ENCODE measurements around the gene B3GNT5. TPM values are rescaled to one million over a fixed set of nuclear protein-coding genes. Genes with fewer than 3 reads are reported as not detected.

The B3GNT5 gene
- total and polyA plus RNA-seq, 2 donors (not counting 3 experiments of a cell fraction or from before 2014, with no cell fraction given): 4.1 to 25.6 TPM

DNA sequence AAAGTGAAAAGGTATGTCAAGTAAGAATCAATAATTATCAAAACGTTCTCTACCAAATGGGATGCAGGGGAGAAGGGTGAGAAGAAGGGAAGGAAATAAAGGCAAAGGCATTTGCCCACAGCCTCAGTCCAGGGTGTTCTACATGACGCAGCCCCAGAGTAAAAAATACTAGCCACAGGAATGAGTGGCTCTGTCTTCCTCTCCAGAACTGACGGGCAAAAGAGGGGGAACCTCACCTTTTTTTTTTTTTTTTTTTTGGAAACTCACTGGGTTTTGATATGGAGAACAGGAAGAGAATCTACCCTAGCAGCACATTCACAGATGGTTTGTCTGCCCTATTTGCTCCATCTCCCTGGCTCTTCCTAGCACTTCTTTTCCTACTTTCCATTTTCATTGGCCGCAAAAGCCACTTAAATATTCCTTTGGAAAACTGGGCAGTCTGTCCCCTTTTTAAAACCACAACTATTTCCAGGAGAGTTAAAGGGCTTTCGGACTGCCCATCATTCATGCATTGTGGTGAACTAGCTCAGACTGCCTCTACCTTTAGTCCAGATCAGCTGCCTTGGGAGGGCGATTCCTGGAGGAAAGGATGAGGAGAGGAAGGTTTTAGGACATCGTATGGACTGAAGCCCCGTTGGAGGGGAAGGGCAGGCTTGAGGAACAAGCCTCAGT lies 28.2 kb downstream of the B3GNT5 start:
- Histone ChIP-seq H3K4me1 (ENCODE audit: control insufficient read depth, extremely low read depth, insufficient read depth, low read length) (peaks cover 19% of the 10 kb centered on the region), H3K9me1 (replicated peaks; ENCODE audit: control insufficient read depth, extremely low read depth, insufficient read depth, low read length) (no peaks in the 10 kb centered on the region), H4K20me1 (replicated peaks; ENCODE audit: control insufficient read depth, extremely low read depth, insufficient read depth, low read length) (no peaks in the 10 kb centered on the region), H3K27me3 (ENCODE audit: control insufficient read depth in 2 of 2, insufficient read depth in 2 of 2, low read length in 2 of 2) (no peaks in the 10 kb centered on the region), H3K79me2 (ENCODE audit: control insufficient read depth, insufficient read depth, low read length) (no peaks in the 10 kb centered on the region), H3K4me2 (ENCODE audit: insufficient read depth, low read length) (no peak overlapping the region), H2AFZ (ENCODE audit: low read depth, low read length) (no peak overlapping the region), H3K36me3 (ENCODE audit: control insufficient read depth in 2 of 2, extremely low read depth in 1 of 2, insufficient read depth in 2 of 2, low read length in 2 of 2) (no peaks in the 10 kb centered on the region), H3K27ac (ENCODE audit: insufficient read depth, low read depth, low read length) (no peak overlapping the region), H3K4me3 (replicated peaks in 1 of 3; ENCODE audit: insufficient read depth in 1 of 3, low read depth in 1 of 3, low read length in 3 of 3) (no peak overlapping the region), H3K9ac (replicated peaks; ENCODE audit: extremely low read depth, insufficient read depth, low read length) (no peak overlapping the region), H3K9me3 (replicated peaks; ENCODE audit: control insufficient read depth, insufficient read depth, low read length) (no peaks in the 10 kb centered on the region)
- FAIRE-seq: no peak
- CTCF ChIA-PET: interaction anchor here (1.1 to 1.5 kb wide), 3 partner anchors 9 to 101 kb away, joined by 3 to 8 read pairs (median 3); no protein-coding TSS in a partner anchor
- no TSS peak for BruUV-seq (replicated peaks)
- no peak for TF ChIP-seq JUN (IDR thresholded peaks at IDR 0.05; ENCODE audit: borderline replicate concordance, insufficient read depth, insufficient read length, low read depth)
- TF ChIP-seq GATA2 (IDR thresholded peaks at IDR 0.05; ENCODE audit: insufficient read depth, insufficient read length, low read depth, low read length): no peak
- TF ChIP-seq POLR2A (IDR thresholded peaks at IDR 0.05; ENCODE audit: low read depth, low read length): no peak
- no peak for TF ChIP-seq MYC (IDR thresholded peaks at IDR 0.05; ENCODE audit: low read depth, low read length)
- TF ChIP-seq, protein P1, sequence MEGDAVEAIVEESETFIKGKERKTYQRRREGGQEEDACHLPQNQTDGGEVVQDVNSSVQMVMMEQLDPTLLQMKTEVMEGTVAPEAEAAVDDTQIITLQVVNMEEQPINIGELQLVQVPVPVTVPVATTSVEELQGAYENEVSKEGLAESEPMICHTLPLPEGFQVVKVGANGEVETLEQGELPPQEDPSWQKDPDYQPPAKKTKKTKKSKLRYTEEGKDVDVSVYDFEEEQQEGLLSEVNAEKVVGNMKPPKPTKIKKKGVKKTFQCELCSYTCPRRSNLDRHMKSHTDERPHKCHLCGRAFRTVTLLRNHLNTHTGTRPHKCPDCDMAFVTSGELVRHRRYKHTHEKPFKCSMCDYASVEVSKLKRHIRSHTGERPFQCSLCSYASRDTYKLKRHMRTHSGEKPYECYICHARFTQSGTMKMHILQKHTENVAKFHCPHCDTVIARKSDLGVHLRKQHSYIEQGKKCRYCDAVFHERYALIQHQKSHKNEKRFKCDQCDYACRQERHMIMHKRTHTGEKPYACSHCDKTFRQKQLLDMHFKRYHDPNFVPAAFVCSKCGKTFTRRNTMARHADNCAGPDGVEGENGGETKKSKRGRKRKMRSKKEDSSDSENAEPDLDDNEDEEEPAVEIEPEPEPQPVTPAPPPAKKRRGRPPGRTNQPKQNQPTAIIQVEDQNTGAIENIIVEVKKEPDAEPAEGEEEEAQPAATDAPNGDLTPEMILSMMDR (IDR thresholded peaks at IDR 0.05; ENCODE audit: extremely low read depth in 1 of 2, insufficient read depth in 1 of 2, low read depth in 1 of 2, low read length in 2 of 2): no peak
- TF ChIP-seq, protein P2, sequence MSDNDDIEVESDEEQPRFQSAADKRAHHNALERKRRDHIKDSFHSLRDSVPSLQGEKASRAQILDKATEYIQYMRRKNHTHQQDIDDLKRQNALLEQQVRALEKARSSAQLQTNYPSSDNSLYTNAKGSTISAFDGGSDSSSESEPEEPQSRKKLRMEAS (IDR thresholded peaks at IDR 0.05; ENCODE audit: insufficient read depth, insufficient read length): no peak
- no peak for TF ChIP-seq FOS (IDR thresholded peaks at IDR 0.05; ENCODE audit: borderline replicate concordance, insufficient read depth, low read length)
- no peak for TF ChIP-seq POLR2AphosphoS5 (IDR thresholded peaks at IDR 0.05; ENCODE audit: insufficient read depth, low read depth, low read length)
- TF ChIP-seq EZH2 (IDR thresholded peaks at IDR 0.05; ENCODE audit: borderline replicate concordance, low read depth, low read length, severe bottlenecking): no peak
- intact Hi-C loops (cut with micrococcal nuclease) (no loop called here), dilution Hi-C loops (cut with MboI; ENCODE audit: extremely low pct_ligation_motif_present, low sequenced_read_pairs) (no loop called here)
- no peak for DNase-seq (ENCODE audit: low read depth, low spot score)
- POLR2A ChIA-PET: no interaction called here
